Muscle of arm (tissue), 14 donors: ENCODE measurements around the gene OR4F17. TPM values are rescaled to one million over a fixed set of nuclear protein-coding genes. Genes with fewer than 3 reads are reported as not detected.
"Not testable (repeated sequence)": the region's sequence is repeated elsewhere in the genome, so short reads cannot be mapped to it uniquely, and the experiment has no call there.

ENCODE experiments used
- DNase-seq: peaks from one replicate; pipeline ENCODE4 v3.0.0-alpha.2; 2013
- long read RNA-seq, 11 donors: transcript quantifications; one replicate each; lab custom pipeline, GENCODE V29; 2026
- polyA plus RNA-seq, 12 donors: library from polyadenylated mRNA; unstranded; fragments of 120-200 nt; gene quantifications; one replicate each; pipeline ENCODE4 v1.2.1, GENCODE V29; 2013; ENCODE audit not compliant: insufficient read length in 12 of 12

Gene OR4F17, protein sequence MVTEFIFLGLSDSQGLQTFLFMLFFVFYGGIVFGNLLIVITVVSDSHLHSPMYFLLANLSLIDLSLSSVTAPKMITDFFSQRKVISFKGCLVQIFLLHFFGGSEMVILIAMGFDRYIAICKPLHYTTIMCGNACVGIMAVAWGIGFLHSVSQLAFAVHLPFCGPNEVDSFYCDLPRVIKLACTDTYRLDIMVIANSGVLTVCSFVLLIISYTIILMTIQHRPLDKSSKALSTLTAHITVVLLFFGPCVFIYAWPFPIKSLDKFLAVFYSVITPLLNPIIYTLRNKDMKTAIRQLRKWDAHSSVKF
- not detected for polyA plus RNA-seq
- long read RNA-seq, donor 1 = 0 reads
- long read RNA-seq, donor 2 = 0 reads
- long read RNA-seq, donor 3 = 0 reads
- long read RNA-seq, donor 4 = 0 reads
- long read RNA-seq, donor 5 = 0 reads
- long read RNA-seq, donor 6 = 0 reads
- long read RNA-seq, donor 7 = 0 reads
- long read RNA-seq, donor 8 = 0 reads
- long read RNA-seq, donor 9 = 0 reads
- long read RNA-seq, donor 10 = 0 reads
- long read RNA-seq, donor 11 = 0 reads

DNA sequence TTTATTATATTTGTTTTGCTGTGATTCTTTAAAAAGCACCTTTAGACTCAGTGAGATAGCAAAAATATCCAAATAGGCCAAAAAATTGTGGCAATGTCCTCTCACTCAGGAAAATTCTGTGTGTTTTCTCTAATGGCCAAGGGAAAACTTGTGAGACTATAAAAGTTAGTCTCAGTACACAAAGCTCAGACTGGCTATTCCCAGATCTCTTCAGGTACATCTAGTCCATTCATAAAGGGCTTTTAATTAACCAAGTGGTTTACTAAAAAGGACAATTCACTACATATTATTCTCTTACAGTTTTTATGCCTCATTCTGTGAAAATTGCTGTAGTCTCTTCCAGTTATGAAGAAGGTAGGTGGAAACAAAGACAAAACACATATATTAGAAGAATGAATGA lies at the start of gene OR4F17:
Gene OR4F17 (plus strand): TSS at position 301 of the 400 bp plus-strand sequence. CDS start 3,575 bp downstream, outside the sequence.
- DNase-seq = not testable (repeated sequence)

DNA sequence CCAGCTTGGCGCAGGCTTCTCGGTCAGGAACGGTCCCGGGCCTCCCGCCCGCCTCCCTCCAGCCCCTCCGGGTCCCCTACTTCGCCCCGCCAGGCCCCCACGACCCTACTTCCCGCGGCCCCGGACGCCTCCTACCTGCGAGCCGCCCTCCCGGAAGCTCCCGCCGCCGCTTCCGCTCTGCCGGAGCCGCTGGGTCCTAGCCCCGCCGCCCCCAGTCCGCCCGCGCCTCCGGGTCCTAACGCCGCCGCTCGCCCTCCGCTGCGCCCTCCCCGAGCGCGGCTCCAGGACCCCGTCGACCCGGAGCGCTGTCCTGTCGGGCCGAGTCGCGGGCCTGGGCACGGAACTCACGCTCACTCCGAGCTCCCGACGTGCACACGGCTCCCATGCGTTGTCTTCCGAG lies 36.1 kb upstream of the OR4F17 start:
- not testable (repeated sequence) for DNase-seq

DNA sequence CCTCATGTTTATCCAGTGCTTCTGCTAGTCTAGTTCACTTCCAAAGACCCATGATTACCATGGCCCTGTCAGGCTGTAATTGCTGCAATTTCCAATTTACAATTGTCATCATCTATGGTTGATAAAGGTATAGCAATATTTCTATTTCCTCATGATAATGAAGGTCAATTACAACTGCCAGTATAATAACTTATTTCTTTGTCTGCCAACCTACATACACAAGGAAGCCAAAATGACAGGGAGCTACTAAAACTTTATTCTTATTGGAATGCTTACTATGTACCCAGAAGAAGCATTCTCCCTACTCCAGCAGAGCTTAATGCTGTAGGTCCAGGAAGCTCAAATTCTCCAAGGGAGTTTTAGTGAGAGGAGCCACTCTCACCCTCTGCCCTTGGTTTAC lies 24.0 kb upstream of the OR4F17 start:
- not testable (repeated sequence) for DNase-seq

DNA sequence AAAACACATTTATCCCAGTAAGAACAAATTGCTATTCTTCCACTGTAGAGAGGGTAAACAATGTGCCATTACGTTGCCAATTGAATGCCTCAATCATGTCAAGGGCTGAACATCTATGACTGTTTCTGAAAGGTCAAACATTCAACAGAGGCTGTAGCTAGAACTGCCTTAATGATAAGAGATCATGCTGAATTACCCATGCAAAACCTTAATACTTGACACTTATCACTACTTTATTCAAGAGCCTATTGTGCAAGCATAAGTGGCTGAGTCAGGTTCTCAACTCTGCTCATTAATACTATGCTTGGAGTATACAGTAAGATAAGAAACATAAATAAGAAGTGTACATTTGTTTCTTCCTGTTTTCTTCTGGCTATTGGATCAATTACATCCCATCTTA lies 23.3 kb upstream of the OR4F17 start:
- not testable (repeated sequence) for DNase-seq

- not testable (repeated sequence) for DNase-seq
Measured at GRCh38 chr19:90678-91077, 16.2 kb upstream of the OR4F17 start.

- not testable (repeated sequence) for DNase-seq
Measured at GRCh38 chr19:94794-95193, 12.1 kb upstream of the OR4F17 start.

GRCh38 chr19:97647-98046 lies 9.3 kb upstream of the OR4F17 start:
- DNase-seq = not testable (repeated sequence)

GRCh38 chr19:120443-121140 lies 13.7 kb downstream of the OR4F17 start:
- not testable (repeated sequence) for DNase-seq

Other genes starting within 250 kb of the OR4F17 start
- 1 to 10 TPM in 1 of 12 donors, under 1 TPM in 9, not detected in 2; 0.23 to 1.6 (median 0.37) TPM for gene PLPP2, start 184.3 kb downstream of the OR4F17 start, polyA plus RNA-seq
- gene MIER2, start 237.7 kb downstream of the OR4F17 start, polyA plus RNA-seq = 10 to 100 TPM in 11 of 12 donors, not detected in 1; 19.5 to 35.2 (median 24.1) TPM